Measurements from ENCODE around the gene ERC2.

Gene ERC2

GRCh38 chr3:55946574-55947160 is 521.6 kb downstream of the ERC2 start:
- Histone ChIP-seq H3K36me3 (ENCODE audit: insufficient read depth, low read length) (no peaks in the 10 kb centered on the region), H3K4me3 (ENCODE audit: low read length) (no peak overlapping the region), H3K9ac (ENCODE audit: low read depth, low read length) (no peak overlapping the region), H3K9me3 (replicated peaks; ENCODE audit: low read length) (no peaks in the 10 kb centered on the region), H3K4me1 (ENCODE audit: control insufficient read depth, insufficient read depth, low read length) (no peaks in the 10 kb centered on the region), H3K4me2 (ENCODE audit: low read length) (no peak overlapping the region), H3K27me3 (ENCODE audit: control insufficient read depth, insufficient read depth, low read length) (no peaks in the 10 kb centered on the region)

- Histone ChIP-seq H3K9ac (ENCODE audit: low read depth, low read length) (no peak overlapping the region), H3K27me3 (ENCODE audit: control insufficient read depth, insufficient read depth, low read length) (no peaks in the 10 kb centered on the region), H3K4me3 (ENCODE audit: low read length) (no peak overlapping the region), H3K4me1 (ENCODE audit: control insufficient read depth, insufficient read depth, low read length) (no peaks in the 10 kb centered on the region), H3K9me3 (replicated peaks; ENCODE audit: low read length) (no peaks in the 10 kb centered on the region), H3K4me2 (ENCODE audit: low read length) (no peak overlapping the region), H3K36me3 (ENCODE audit: insufficient read depth, low read length) (no peaks in the 10 kb centered on the region)
Observed at GRCh38 chr3:55942868-55943267, 525.4 kb downstream of the ERC2 start.

GRCh38 chr3:55939287-55939686 is 529.0 kb downstream of the ERC2 start:
- no peaks in the 10 kb centered on the region for H3K36me3 ChIP-seq (ENCODE audit: insufficient read depth, low read length)
- H3K4me1 ChIP-seq (ENCODE audit: control insufficient read depth, insufficient read depth, low read length), result no peaks in the 10 kb centered on the region
- no peaks in the 10 kb centered on the region for H3K9me3 ChIP-seq (replicated peaks; ENCODE audit: low read length)
- no peaks in the 10 kb centered on the region for H3K27me3 ChIP-seq (ENCODE audit: control insufficient read depth, insufficient read depth, low read length)
- H3K9ac ChIP-seq (ENCODE audit: low read depth, low read length), result no peak overlapping the region
- no peak overlapping the region for H3K4me2 ChIP-seq (ENCODE audit: low read length)
- H3K4me3 ChIP-seq (ENCODE audit: low read length), result no peak overlapping the region

- Histone ChIP-seq H3K4me1 (ENCODE audit: control insufficient read depth, insufficient read depth, low read length) (no peaks in the 10 kb centered on the region), H3K36me3 (ENCODE audit: insufficient read depth, low read length) (no peaks in the 10 kb centered on the region), H3K9me3 (replicated peaks; ENCODE audit: low read length) (no peaks in the 10 kb centered on the region), H3K27me3 (ENCODE audit: control insufficient read depth, insufficient read depth, low read length) (no peaks in the 10 kb centered on the region), H3K4me2 (ENCODE audit: low read length) (no peak overlapping the region), H3K4me3 (ENCODE audit: low read length) (no peak overlapping the region), H3K9ac (ENCODE audit: low read depth, low read length) (no peak overlapping the region)
Observed at GRCh38 chr3:55937301-55937700, 531.0 kb downstream of the ERC2 start.

- Histone ChIP-seq H3K4me1 (ENCODE audit: control insufficient read depth, insufficient read depth, low read length) (no peaks in the 10 kb centered on the region), H3K36me3 (ENCODE audit: insufficient read depth, low read length) (no peaks in the 10 kb centered on the region), H3K4me2 (ENCODE audit: low read length) (no peak overlapping the region), H3K27me3 (ENCODE audit: control insufficient read depth, insufficient read depth, low read length) (no peaks in the 10 kb centered on the region), H3K4me3 (ENCODE audit: low read length) (no peak overlapping the region), H3K9ac (ENCODE audit: low read depth, low read length) (no peak overlapping the region), H3K9me3 (replicated peaks; ENCODE audit: low read length) (no peaks in the 10 kb centered on the region)
Observed at GRCh38 chr3:55936549-55937052, 531.7 kb downstream of the ERC2 start.

- H3K4me3 ChIP-seq (ENCODE audit: low read length), result no peak overlapping the region
- H3K36me3 ChIP-seq (ENCODE audit: insufficient read depth, low read length), result no peaks in the 10 kb centered on the region
- H3K4me1 ChIP-seq (ENCODE audit: control insufficient read depth, insufficient read depth, low read length), result no peaks in the 10 kb centered on the region
- H3K9ac ChIP-seq (ENCODE audit: low read depth, low read length), result no peak overlapping the region
- H3K4me2 ChIP-seq (ENCODE audit: low read length), result no peak overlapping the region
- H3K27me3 ChIP-seq (ENCODE audit: control insufficient read depth, insufficient read depth, low read length), result no peaks in the 10 kb centered on the region
- H3K9me3 ChIP-seq (replicated peaks; ENCODE audit: low read length), result no peaks in the 10 kb centered on the region
Observed at GRCh38 chr3:55935241-55935640, 533.0 kb downstream of the ERC2 start.

- no peaks in the 10 kb centered on the region for H3K27me3 ChIP-seq (ENCODE audit: control insufficient read depth, insufficient read depth, low read length)
- H3K4me2 ChIP-seq (ENCODE audit: low read length), result no peak overlapping the region
- H3K9ac ChIP-seq (ENCODE audit: low read depth, low read length), result no peak overlapping the region
- H3K9me3 ChIP-seq (replicated peaks; ENCODE audit: low read length), result no peaks in the 10 kb centered on the region
- H3K36me3 ChIP-seq (ENCODE audit: insufficient read depth, low read length), result no peaks in the 10 kb centered on the region
- no peak overlapping the region for H3K4me3 ChIP-seq (ENCODE audit: low read length)
- no peaks in the 10 kb centered on the region for H3K4me1 ChIP-seq (ENCODE audit: control insufficient read depth, insufficient read depth, low read length)
Observed at GRCh38 chr3:55934771-55935170, 533.5 kb downstream of the ERC2 start.

GRCh38 chr3:55929154-55929869 is 539.0 kb downstream of the ERC2 start:
- H3K4me3 ChIP-seq (ENCODE audit: low read length), result no peak overlapping the region
- H3K9ac ChIP-seq (ENCODE audit: low read depth, low read length), result no peak overlapping the region
- no peaks in the 10 kb centered on the region for H3K27me3 ChIP-seq (ENCODE audit: control insufficient read depth, insufficient read depth, low read length)
- no peaks in the 10 kb centered on the region for H3K36me3 ChIP-seq (ENCODE audit: insufficient read depth, low read length)
- H3K4me2 ChIP-seq (ENCODE audit: low read length), result no peak overlapping the region
- H3K9me3 ChIP-seq (replicated peaks; ENCODE audit: low read length), result no peaks in the 10 kb centered on the region
- H3K4me1 ChIP-seq (ENCODE audit: control insufficient read depth, insufficient read depth, low read length), result no peaks in the 10 kb centered on the region

GRCh38 chr3:55923626-55924025 is 544.6 kb downstream of the ERC2 start:
- H3K36me3 ChIP-seq (ENCODE audit: insufficient read depth, low read length), result no peaks in the 10 kb centered on the region
- H3K4me3 ChIP-seq (ENCODE audit: low read length), result no peak overlapping the region
- no peaks in the 10 kb centered on the region for H3K4me1 ChIP-seq (ENCODE audit: control insufficient read depth, insufficient read depth, low read length)
- no peak overlapping the region for H3K4me2 ChIP-seq (ENCODE audit: low read length)
- no peaks in the 10 kb centered on the region for H3K27me3 ChIP-seq (ENCODE audit: control insufficient read depth, insufficient read depth, low read length)
- H3K9me3 ChIP-seq (replicated peaks; ENCODE audit: low read length), result no peaks in the 10 kb centered on the region
- H3K9ac ChIP-seq (ENCODE audit: low read depth, low read length), result no peak overlapping the region

GRCh38 chr3:55923207-55923606 is 545.1 kb downstream of the ERC2 start:
- Histone ChIP-seq H3K27me3 (ENCODE audit: control insufficient read depth, insufficient read depth, low read length) (no peaks in the 10 kb centered on the region), H3K9ac (ENCODE audit: low read depth, low read length) (no peak overlapping the region), H3K9me3 (replicated peaks; ENCODE audit: low read length) (no peaks in the 10 kb centered on the region), H3K4me2 (ENCODE audit: low read length) (no peak overlapping the region), H3K4me1 (ENCODE audit: control insufficient read depth, insufficient read depth, low read length) (no peaks in the 10 kb centered on the region), H3K4me3 (ENCODE audit: low read length) (no peak overlapping the region), H3K36me3 (ENCODE audit: insufficient read depth, low read length) (no peaks in the 10 kb centered on the region)

GRCh38 chr3:55912880-55913279 is 555.4 kb downstream of the ERC2 start:
- H3K4me1 ChIP-seq (ENCODE audit: control insufficient read depth, insufficient read depth, low read length), result no peaks in the 10 kb centered on the region
- no peaks in the 10 kb centered on the region for H3K36me3 ChIP-seq (ENCODE audit: insufficient read depth, low read length)
- H3K4me2 ChIP-seq (ENCODE audit: low read length), result no peak overlapping the region
- no peaks in the 10 kb centered on the region for H3K27me3 ChIP-seq (ENCODE audit: control insufficient read depth, insufficient read depth, low read length)
- H3K4me3 ChIP-seq (ENCODE audit: low read length), result no peak overlapping the region
- H3K9me3 ChIP-seq (replicated peaks; ENCODE audit: low read length), result no peaks in the 10 kb centered on the region
- no peak overlapping the region for H3K9ac ChIP-seq (ENCODE audit: low read depth, low read length)

GRCh38 chr3:55911266-55911665 is 557.0 kb downstream of the ERC2 start:
- Histone ChIP-seq H3K4me1 (ENCODE audit: control insufficient read depth, insufficient read depth, low read length) (no peaks in the 10 kb centered on the region), H3K4me2 (ENCODE audit: low read length) (no peak overlapping the region)

More at GRCh38 chr3:55911266-55911665, 557.0 kb downstream of the ERC2 start:
- Histone ChIP-seq H3K9ac (ENCODE audit: low read depth, low read length) (no peak overlapping the region), H3K4me3 (ENCODE audit: low read length) (no peak overlapping the region), H3K27me3 (ENCODE audit: control insufficient read depth, insufficient read depth, low read length) (no peaks in the 10 kb centered on the region), H3K36me3 (ENCODE audit: insufficient read depth, low read length) (no peaks in the 10 kb centered on the region), H3K9me3 (replicated peaks; ENCODE audit: low read length) (no peaks in the 10 kb centered on the region)
